Effector CD4-positive, alpha-beta T cell (primary cell): ENCODE results near the gene EIF3CL. TPM values are rescaled to one million over a fixed set of nuclear protein-coding genes. Genes with fewer than 3 reads are reported as not detected.
"Not testable (repeated sequence)": the region's sequence is repeated elsewhere in the genome, so short reads cannot be mapped to it uniquely, and the experiment has no call there.

Experiments
- DNase-seq: peaks from one replicate; pipeline ENCODE4 v3.0.0-alpha.2; 2020
- total RNA-seq: gene quantifications from one replicate; lab custom pipeline; 2026; lab: John Stamatoyannopoulos, UW

The EIF3CL gene, protein sequence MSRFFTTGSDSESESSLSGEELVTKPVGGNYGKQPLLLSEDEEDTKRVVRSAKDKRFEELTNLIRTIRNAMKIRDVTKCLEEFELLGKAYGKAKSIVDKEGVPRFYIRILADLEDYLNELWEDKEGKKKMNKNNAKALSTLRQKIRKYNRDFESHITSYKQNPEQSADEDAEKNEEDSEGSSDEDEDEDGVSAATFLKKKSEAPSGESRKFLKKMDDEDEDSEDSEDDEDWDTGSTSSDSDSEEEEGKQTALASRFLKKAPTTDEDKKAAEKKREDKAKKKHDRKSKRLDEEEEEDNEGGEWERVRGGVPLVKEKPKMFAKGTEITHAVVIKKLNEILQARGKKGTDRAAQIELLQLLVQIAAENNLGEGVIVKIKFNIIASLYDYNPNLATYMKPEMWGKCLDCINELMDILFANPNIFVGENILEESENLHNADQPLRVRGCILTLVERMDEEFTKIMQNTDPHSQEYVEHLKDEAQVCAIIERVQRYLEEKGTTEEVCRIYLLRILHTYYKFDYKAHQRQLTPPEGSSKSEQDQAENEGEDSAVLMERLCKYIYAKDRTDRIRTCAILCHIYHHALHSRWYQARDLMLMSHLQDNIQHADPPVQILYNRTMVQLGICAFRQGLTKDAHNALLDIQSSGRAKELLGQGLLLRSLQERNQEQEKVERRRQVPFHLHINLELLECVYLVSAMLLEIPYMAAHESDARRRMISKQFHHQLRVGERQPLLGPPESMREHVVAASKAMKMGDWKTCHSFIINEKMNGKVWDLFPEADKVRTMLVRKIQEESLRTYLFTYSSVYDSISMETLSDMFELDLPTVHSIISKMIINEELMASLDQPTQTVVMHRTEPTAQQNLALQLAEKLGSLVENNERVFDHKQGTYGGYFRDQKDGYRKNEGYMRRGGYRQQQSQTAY
- not detected for total RNA-seq

DNA sequence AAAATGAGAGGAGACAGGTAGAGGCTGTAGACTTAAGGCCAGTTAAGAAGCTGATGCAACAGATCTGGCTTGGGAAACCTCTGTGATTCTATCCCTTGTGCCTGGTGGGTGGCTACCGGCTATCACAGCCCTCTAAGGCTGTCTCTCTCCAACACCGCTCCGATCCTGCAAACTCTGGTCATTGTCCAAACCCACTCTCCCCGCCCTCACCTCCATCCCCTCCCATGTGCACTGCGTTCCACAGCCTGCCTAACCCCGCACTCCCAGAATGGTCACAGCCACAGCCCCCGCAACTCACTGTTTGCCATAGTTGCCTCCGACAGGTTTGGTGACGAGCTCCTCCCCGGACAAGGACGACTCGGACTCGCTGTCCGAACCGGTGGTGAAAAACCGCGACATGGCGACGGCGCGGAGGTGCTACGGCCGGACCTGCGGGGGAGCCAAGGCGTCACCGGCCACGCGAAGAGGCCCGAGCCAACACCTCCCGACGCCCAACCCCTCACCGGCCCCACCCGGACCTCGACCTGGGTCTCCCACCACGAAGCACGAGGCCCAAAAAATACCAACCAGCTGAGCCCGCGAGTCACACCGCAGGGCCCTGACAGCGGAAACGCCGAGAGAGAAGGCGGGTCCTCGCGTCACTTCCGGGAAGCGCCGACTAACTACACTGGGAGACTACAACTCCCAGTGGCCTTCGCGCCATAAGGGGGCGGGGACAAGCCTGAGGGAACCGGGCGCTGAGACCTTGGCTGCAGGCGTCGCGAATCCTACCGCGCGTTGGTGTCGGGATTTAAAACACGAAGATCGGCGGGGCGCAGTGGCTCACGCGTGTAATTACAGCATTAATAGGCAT is at the start of gene EIF3CL:
EIF3CL (minus strand) TSS at position 622 of the 853 bp plus-strand sequence; CDS start at position 399, 223 bp downstream.
- DNase-seq = not testable (repeated sequence)

DNA sequence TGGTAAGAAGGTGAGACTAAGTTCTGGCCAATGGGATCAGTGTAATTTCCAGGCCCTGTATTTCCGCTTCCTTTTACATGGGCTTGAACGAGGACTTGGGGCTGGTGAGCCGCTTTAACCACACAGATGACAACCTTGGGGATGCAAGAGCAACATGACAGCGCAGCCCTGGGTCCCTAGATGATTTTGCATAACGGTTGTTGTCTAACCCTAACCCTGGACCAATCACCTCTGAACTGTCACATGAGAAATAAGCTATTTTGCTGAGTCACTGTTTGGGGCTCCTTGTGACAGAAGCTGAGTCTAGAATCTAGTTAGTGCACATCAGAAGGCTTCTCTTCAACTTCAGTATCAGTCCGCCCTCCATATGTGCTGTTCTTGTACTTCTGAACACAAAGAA is 43.4 kb upstream of the EIF3CL start:
- DNase-seq = not testable (repeated sequence)

DNA sequence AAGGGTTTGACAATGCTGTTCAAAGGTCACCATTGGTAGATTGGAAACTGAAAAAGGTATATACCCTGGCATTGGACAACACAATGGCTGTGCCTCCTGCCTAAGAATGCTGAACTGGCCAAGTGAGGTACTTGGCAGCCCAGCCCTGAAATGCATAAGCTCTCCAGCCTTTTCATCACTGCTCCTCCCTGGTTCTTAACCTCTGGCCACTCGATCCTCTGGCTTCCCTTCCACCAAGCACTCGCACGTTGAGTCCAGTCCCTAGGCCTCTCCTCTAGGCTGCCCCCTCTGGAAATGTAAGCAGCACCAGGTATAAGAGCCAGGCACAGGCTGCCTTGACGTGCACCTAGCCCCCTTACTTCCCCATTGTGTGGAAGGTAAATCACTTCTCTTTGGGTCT is 42.7 kb upstream of the EIF3CL start:
- DNase-seq = not testable (repeated sequence)

DNA sequence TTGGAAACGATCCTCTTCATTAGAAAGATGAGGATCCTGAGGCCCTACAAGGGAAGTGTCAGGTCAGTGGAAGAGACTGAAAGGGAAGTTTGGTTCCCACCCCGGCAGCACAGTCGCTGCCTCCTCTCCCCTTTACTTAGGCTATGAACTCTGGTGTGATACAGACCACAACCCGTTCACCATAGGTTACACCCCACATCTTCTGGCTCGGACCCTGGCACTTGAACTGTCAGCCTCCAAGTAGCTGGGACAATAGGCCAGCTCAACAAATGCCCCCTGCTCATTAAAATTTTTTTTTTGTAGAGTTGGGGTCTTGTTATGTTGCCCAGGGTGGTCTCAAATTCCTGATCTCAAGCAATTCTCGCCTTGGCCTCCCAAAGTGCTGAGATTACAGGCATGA is 40.3 kb upstream of the EIF3CL start:
- DNase-seq = not testable (repeated sequence)

DNA sequence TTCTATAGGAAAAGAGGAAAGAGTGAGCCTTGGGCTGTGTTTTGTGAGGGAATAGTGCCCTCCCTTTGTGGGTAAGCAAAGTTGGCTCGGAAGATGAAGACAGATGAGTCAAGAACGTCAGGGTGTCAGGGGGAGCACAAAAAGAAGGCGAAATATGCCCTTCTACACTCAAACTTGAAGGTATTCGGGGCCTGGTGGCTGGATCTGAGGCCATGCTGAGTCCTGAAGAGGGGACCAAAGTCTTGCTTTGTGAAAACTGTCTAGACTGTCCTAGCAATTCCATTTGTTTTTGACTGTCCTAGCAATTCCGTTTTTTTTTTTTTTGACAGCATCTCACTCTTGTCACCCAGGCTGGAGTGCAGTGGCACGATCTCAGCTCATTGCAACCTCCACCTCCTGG is 35.3 kb upstream of the EIF3CL start:
- DNase-seq = not testable (repeated sequence)

DNA sequence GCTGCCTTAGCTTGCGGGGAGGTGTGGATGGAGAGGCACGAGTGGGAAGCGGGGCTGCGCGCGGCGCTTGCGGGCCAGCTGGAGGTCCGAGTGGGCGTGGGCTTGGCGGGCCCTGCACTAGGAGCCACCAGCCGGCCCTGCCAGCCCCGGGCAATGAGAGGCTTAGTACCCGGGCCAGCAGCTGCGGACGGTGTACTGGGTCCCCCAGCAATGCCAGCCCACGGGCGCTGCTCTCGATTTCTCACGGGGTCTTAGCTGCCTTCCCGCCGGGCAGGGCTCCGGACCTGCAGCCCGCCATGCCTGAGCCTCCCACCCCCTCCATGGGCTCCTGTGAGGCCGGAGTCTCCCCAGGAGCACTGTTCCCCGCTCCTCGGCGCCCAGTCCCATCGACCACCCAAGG is 31.7 kb upstream of the EIF3CL start:
- not testable (repeated sequence) for DNase-seq

DNA sequence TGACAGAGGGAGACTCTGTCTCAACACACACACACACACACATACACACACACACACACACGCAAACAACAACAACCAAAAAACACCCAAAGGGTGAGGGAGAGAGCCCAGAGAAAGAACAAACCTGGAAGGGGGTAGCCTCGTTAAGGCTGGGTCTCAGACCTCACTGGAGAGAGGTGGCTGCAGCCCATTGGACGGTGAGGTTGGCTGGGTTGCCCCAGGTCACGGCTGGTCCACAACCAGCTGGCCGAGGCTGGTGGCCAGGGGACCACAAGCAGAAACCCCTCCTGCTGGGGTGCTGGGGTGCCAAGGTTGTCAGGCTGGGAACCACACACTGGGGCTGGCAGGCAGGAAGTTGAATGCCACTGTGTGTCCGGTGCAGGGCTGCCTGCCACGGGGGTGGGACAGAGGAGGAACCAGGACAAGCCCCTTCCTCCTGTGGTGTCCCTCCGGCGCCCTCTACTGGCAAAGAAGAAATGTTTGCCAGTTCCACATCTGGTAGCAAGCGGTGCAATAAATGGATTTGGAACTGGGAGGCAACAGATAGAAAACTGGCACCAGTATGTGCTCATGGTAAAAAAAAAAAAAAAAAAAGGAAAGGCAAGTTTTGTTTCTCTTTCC is 22.5 kb upstream of the EIF3CL start:
- DNase-seq = not testable (repeated sequence)

DNA sequence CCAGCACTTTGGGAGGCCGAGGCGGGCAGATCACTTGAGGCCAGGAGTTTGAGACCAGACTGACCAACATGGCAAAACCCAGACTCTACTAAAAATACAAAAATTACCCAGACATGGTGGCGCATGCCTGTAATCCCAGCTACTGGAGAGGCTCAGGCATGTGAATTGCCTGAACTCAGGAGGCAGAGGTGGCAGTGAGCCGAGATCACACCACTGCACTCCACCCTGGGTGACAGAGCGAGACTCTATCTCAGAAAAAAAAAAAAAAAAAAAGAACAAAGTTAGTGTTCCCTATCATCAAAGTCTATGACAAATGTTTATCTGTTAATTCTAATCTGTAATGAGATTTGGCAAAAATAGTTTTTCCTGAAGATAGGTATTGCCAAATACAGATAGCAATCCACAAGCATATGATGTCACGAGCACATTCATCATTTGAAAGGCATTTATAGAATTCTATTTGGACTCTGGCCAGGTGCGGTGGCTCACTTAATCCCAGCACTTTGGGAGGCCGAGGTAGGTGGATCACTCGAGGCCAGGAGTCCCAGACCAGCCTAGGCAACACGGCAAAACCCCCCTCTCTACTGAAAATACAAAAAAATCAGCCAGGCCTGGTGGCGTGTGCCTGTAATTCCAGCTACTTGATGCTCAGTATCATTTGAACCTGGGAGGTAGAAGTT is 17.6 kb upstream of the EIF3CL start:
- DNase-seq = not testable (repeated sequence)

DNA sequence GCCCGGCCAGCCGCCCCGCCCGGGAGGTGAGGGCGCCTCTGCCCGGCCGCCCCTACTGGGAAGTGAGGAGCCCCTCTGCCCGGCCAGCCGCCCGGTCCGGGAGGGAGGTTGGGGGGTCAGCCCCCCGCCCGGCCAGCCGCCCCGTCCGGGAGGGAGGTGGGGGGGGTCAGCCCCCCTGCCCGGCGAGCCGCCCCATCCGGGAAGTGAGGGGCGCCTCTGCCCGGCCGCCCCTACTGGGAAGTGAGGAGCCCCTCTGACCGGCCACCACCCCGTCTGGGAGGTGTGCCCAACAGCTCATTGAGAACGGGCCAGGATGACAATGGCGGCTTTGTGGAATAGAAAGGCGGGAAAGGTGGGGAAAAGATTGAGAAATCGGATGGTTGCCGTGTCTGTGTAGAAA is 13.4 kb upstream of the EIF3CL start:
- DNase-seq = not testable (repeated sequence)

DNA sequence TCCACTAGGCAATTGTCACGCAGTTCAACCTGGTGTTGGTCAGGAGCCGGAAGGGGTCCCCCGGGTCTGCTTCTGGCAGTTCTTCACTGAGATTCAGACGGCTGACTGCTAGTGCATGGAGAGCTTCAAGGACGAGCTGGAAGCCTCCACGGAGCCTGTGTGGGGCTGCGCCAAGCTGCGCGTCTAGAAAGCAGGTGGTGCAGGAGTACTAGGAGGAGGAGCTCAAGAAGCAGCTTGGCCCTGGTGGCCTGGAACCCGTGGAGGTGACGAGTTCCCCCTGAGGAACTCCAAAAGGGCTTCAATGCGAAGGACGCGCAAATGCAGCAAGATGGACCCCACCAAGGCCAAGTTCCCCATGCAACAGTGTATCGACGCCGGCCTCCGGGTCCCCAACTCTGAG is 10.9 kb upstream of the EIF3CL start:
- not testable (repeated sequence) for DNase-seq

DNA sequence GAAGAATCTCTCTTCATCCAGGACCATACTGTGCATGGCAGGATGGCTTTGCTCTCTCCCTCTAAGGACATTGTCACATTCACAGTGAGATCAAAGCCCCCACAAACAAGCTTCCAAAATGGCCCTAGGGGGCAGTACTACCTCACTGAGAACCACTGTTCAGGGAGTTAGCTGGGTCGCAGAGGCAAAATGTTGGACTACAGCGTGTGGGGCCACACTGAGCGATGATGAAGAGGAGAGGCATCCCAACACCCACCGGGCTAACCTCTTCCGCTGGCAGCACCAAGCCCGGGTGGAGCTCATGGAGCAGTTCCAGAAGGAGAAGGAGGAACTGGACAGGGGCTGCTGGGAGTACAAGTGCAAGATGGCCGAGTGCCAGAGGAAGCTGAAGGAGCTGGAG is 9.9 kb upstream of the EIF3CL start:
- DNase-seq = not testable (repeated sequence)

DNA sequence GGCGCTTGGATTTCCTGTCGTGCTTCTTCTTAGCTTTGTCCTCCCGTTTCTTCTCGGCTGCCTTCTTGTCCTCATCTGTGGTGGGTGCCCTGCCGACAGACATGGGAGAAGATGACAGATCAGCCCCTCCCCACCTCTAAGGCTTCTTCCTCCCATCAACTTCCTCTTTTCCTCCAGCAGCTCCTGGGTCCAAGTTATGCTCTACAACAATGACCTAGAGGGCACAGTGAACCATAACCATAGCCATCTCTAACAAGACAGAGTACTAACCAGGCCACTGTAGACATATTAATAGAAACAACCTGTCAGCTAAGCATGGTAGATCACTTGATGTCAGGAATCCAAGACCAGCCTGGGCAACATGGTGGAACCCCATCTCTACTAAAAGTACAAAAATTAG is 11.6 kb downstream of the EIF3CL start:
- DNase-seq = not testable (repeated sequence)

DNA sequence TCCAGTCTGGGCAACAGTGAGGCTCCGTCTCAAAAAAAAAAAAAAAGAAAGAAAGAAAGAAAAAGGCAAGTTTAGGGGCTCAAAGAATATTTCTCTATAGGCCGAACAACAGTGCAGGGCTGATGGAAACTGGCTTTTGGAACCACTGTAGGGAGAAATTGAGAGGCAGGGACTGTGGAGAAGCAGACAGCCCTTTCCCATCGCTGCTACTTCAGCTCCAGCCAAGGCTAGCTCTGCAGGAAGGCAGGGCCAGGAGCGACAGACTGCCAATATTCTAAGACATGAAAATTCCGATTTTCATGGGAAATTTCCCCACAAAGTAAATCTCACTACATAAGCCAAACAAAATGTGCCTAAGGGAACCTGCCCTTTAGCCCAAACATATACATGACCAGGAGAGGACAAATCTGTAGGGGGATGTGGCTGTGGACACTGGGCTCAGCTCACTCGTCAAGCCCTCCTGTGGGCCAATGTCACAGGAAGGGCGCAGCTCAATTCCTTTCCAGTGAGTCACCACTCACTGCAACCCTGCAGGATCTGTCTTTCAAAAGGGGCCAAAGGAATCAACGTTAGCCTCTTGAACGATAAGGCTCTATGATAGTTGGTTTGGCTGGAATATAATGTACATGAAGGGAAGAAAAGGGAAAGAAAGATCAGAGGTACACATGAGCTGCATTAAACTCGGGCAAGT is 21.3 kb downstream of the EIF3CL start:
- DNase-seq = not testable (repeated sequence)

DNA sequence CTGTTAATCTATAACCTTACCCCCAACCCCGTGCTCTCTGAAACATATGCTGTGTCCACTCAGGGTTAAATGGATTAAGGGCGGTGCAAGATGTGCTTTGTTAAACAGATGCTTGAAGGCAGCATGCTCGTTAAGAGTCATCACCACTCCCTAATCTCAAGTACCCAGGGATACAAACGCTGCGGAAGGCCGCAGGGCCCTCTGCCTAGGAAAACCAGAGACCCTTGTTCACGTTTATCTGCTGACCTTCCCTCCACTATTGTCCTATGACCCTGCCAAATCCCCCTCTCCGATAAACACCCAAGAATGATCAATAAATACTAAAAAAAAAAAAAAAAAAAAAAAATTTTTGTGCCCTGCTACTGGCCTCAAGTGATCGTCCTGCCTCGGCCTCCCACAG is 25.8 kb downstream of the EIF3CL start:
- not testable (repeated sequence) for DNase-seq

DNA sequence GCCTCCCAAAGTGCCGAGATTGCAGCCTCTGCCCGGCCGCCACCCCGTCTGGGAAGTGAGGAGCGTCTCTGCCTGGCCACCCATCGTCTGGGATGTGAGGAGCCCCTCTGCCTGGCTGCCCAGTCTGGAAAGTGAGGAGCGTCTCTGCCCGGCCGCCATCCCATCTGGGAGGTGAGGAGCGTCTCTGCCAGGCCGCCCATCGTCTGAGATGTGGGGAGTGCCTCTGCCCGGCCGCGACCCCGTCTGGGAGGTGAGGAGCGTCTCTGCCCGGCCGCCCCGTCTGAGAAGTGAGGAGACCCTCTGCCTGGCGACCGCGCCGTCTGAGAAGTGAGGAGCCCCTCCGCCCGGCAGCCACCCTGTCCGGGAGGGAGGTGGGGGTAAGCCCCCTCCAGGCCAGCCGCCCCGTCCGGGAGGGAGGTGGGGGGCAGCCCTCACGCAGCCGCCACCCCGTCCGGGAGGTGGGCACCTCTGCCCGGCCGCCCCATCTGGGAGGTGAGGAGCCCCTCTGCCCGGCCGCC is 26.5 kb downstream of the EIF3CL start:
- DNase-seq = not testable (repeated sequence)

DNA sequence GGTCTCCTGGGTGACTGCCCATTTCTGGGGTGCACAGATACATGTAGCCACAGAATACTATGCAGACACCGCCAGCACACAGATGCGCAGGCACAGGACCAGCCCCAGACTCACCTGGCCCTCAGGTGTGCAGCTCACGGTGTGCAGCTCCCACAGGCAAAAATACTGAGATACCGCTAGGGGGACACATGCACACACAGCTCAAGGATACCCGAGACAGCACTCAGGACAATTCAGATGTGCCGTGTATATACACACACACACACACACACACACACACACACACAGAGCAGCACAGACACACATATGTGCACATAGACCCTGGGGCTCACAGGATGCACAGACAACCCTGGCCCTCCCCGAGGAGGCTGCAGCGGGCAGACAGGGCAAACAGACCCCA is 28.5 kb downstream of the EIF3CL start:
- DNase-seq = not testable (repeated sequence)

DNA sequence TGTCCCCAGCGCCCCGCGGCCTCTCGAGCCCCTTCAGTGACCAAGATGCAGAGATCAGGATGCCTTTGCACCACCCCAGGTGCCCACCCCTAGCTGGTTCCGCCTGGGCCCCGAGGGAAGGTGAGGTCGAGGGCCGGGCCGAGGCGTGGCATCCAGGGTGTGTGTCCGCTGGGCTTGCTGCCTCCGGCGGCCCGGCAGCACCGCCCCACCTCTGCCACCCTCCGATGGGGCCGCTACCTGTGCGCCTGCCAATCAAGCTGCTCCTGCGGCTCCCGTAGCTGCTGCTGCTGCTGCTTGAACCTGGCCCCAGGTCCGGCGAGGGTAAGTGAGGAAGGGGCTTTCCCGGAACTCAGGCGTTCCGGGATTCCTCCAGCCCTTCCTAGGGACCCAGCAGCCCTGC is 29.4 kb downstream of the EIF3CL start:
- DNase-seq = not testable (repeated sequence)

DNA sequence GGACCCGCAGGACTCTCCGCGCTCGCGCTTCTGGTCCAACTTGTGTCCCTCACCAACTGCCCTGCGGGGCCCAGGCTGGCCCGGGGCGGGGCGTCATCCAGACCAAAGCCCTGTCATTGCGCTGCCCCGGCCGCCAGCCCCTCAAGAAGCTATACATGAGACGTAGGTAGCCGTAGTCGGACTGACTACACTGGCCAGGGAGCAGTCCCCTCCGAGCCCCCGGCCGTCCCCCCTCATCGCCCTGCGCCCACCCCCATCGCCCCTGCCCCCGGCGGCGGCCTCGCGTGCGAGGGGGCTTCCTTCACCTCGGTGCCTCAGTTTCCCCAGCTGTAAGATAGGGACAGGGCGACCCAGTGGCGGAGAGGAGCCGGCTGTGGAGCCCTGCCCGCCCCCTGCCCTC is 35.7 kb downstream of the EIF3CL start:
- DNase-seq = not testable (repeated sequence)

DNA sequence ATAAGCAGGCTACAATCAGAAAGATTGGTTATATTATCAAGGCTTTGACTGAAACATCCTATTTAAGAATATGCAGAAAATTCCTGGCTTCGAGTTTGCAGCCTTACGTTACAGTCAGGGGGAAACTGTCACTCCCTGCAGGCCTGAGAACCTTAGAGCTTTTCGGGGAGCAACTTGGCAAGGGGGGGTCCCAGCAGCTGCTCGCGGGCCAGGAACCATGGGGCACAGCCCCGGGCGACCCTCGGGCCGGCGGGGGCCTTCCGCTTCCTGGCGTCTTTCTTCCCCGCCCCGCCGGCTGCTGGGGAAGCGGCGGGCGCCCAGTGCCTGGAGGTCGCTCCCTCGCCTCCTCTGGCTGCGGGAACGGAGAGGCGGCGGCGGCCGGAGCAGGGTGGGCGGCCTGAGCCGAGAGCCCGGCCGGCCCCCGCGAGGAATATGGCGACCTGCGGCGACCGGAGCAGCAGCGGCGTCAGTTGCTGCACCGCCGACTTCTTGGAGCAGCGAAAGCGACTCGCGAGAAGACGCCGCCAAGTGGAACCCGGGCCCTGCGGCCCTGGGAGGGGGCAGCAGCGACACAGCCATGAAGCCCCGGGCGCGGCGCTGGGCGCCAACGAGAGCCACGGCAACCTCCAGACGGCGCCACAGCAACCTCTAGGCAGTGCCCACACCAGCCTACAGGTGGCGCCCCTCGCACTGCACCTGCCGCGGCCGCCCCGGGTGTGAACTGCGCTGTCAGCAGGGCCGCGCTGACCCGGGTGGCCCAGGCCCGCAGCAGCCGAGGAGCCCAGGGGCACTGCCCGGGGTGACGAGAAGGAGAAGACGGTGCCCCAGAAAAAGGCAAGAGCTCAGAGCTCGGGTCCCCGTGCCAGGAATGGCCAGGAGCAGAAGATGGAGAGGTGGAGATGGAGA is 39.1 kb downstream of the EIF3CL start:
- DNase-seq = not testable (repeated sequence)
